HG03571 (cell line): ENCODE data around the gene PHF19.

Experiments
- ATAC-seq: cut with Tn5 transposase; IDR thresholded peaks from one replicate; pipeline ENCODE4 v1.9.1; 2021; ENCODE audit not compliant: unreplicated experiment

Gene PHF19

GRCh38 chr9:120876842-120877240, at the start of gene PHF19:
Gene PHF19 (minus strand): TSS chr9:120877188. CDS start chr9:120874741, 2,447 bp downstream.
- ATAC-seq = peak; percentile 3

- ATAC-seq = peak; percentile 23
These were observed 49.5 kb upstream of the PHF19 start, which contains the start of gene TRAF1 for GRCh38 chr9:120926397-120926928. Gene TRAF1 (minus strand): TSS chr9:120926796. CDS start chr9:120926075, 721 bp downstream.

GRCh38 chr9:120925535-120926396, 48.8 kb upstream of the PHF19 start:
- ATAC-seq = peak; percentile 39

- ATAC-seq = no peak
These were observed 47.9 kb upstream of the PHF19 start for GRCh38 chr9:120924698-120925534.

- no peak for ATAC-seq
These were observed 46.8 kb upstream of the PHF19 start for GRCh38 chr9:120923620-120924328.

GRCh38 chr9:120922404-120923195, 45.6 kb upstream of the PHF19 start:
- no peak for ATAC-seq

GRCh38 chr9:120921661-120922181, 44.7 kb upstream of the PHF19 start:
- no peak for ATAC-seq

- ATAC-seq = no peak
These were observed 43.8 kb upstream of the PHF19 start for GRCh38 chr9:120920806-120921178.

GRCh38 chr9:120919843-120920805, 43.1 kb upstream of the PHF19 start:
- no peak for ATAC-seq

- no peak for ATAC-seq
These were observed 42.2 kb upstream of the PHF19 start for GRCh38 chr9:120918931-120919842.

- ATAC-seq = no peak
These were observed 41.2 kb upstream of the PHF19 start for GRCh38 chr9:120917929-120918762.

- ATAC-seq = no peak
These were observed 40.2 kb upstream of the PHF19 start for GRCh38 chr9:120916991-120917880.

GRCh38 chr9:120916588-120916987, 39.6 kb upstream of the PHF19 start:
- no peak for ATAC-seq

- no peak for ATAC-seq
These were observed 39.0 kb upstream of the PHF19 start for GRCh38 chr9:120915854-120916470.

GRCh38 chr9:120914953-120915352, 38.0 kb upstream of the PHF19 start:
- no peak for ATAC-seq
